Gastrocnemius medialis (tissue), 4 donors: ENCODE measurements around the gene FASTKD1.

ENCODE experiments used
- CTCF ChIP-seq, 5 experiments: fragments of 450-650 bp in 3 of 5; fragments of 200-600 bp in 2 of 5; sonication (generic) in 2 of 5; IDR thresholded peaks in 4 of 5; conservative IDR thresholded peaks in 1 of 5; 1 replicate in 4 of 5; 2 replicates in 1 of 5; pipeline ENCODE4 v1.5.1; 2016 to 2019; ENCODE audit warnings: antibody characterized with exemption in 5 of 5, mild to moderate bottlenecking in 3 of 5, moderate library complexity in 3 of 5
- POLR2A ChIP-seq, 2 donors: fragments of 450-650 bp; IDR thresholded peaks; one replicate each; pipeline ENCODE4 v1.6.1; 2017; ENCODE audit warnings: antibody characterized with exemption in 2 of 2, mild to moderate bottlenecking in 2 of 2, moderate library complexity in 2 of 2

GRCh38 chr2:169490834-169491233 lies 82.8 kb downstream of the FASTKD1 start:
- TF ChIP-seq CTCF (IDR thresholded peaks at IDR 0.05 in 4 of 5, conservative IDR thresholded peaks at IDR 0.05 in 1 of 5) (no peak), POLR2A (IDR thresholded peaks at IDR 0.05) (no peak)
